Measurements from ENCODE around the gene SOWAHB. TPM values are rescaled to one million over a fixed set of nuclear protein-coding genes. Genes with fewer than 3 reads are reported as not detected.
"Not testable (repeated sequence)": the region's sequence is repeated elsewhere in the genome, so short reads cannot be mapped to it uniquely, and the experiment has no call there.

SOWAHB gene
- polyA plus RNA-seq, 5 donors: 2.6 to 3.7 (median 3.2) TPM

- peak in 1 of 2 donors; percentile 34 for DNase-seq
These were observed 1.1 kb downstream of the SOWAHB start for GRCh38 chr4:76896614-76897535.

DNA sequence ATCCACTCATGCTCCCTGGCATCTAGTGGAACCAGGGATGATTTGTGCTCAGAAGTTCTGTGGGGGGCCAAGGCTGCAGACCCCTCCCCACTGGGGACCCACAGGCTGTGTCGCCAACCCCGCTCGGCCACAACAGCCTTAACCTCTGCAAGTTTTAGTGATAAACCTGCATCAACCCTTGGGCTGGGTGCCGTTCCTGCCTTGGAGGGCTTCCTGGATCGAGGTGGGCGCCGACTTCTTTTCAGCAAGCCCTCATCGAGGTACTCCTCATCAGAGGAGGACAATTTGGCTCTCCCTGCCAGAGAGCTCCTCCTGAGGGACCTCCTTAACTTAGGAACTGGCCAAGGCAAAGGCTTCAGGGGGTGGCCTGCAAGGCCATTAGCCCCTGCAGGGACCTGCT is 1.9 kb downstream of the SOWAHB start:
- no peak for DNase-seq

DNA sequence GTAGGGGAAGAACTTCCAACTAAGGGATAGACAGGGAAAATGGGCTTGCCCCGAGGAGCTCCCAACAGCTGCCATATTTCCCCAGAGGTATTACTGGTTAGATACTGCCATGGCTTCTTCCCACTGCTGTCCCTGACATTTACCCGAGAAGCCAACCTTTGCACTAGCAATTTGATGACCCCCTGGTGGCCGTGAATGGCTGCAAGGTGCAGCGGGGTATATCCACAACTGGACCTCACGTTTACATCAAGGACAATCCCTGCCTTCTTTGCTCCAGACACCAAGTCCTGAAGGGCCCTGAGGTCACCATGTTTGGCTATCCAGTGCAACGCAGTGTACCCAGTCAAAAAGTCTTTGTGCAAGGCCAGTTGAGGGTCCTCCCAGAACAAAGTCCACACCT is 2.3 kb downstream of the SOWAHB start:
- DNase-seq: no peak

GRCh38 chr4:76894537-76895255 is 3.2 kb downstream of the SOWAHB start:
- no peak for DNase-seq

- DNase-seq: no peak
These were observed 5.3 kb downstream of the SOWAHB start for GRCh38 chr4:76892601-76893000.

DNA sequence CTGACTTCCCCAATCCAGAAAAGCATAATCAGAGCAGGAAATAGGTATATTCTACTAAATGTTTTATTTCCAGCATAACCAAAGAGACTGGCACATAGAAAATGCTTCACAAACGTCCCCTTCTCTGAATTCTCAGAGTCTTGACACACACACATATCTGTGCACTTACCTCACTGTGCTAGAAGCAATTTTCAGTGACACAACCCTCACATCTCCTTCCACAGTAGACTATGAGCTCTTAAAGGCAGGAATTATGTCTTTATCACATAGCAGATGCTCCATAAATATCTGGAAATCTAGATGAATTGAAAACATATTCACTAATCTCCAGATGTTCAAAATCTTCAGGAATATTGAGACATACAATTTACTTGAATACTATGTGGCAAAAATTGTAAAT is 5.9 kb downstream of the SOWAHB start:
- DNase-seq: no peak

GRCh38 chr4:76886848-76887441 is 11.0 kb downstream of the SOWAHB start:
- no peak for DNase-seq

- no peak for DNase-seq
These were observed 11.7 kb downstream of the SOWAHB start for GRCh38 chr4:76886214-76886613.

- DNase-seq: no peak
These were observed 14.8 kb downstream of the SOWAHB start for GRCh38 chr4:76883147-76883546.

GRCh38 chr4:76882630-76883029 is 15.3 kb downstream of the SOWAHB start:
- no peak for DNase-seq

DNA sequence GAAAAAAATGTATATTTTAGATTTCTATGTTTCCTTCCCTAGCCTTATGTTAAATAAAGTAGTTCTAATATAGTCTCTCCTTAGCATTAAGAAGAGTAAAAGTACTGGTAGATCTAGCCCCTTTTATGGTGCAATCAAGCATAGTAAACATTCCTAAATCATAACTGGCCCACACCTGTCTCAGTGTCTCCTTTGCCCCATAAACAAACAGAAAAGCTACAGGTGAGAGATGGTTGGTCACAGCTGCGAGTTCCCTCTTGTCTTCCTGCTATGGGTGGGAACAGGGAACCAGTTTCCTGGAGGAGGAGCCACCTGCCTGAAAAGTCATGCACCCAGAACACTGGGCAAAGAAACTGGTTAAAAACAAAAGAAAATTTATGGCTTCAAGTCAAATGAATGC is 16.6 kb downstream of the SOWAHB start:
- DNase-seq: no peak

GRCh38 chr4:76879731-76880364 is 18.1 kb downstream of the SOWAHB start:
- peak; percentile 41 to 53 for DNase-seq

DNA sequence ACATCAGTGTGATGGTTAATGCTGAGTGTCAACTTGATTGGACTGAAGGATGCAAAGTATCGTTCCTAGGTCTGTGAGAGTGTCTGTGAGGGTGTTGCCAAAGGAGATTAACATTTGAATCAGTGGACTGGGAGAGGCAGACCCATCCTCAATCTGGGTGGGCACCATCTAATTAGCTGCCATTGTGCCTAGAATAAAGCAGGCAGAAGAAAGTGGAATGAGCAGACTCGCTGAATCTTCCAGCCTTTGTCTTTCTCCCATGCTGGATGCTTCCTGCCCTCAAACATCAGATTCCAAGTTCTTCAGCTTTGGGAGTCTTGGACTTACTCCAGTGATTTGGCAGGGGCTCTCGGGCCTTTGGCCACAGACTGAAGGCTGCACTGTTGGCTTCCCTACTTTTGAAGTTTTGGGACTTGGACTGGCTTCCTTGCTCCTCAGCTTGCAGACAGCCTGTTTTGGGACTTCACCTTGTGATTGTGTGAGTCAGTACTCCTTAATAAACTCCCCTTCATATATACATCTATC is 19.2 kb downstream of the SOWAHB start:
- DNase-seq: not testable (repeated sequence)

GRCh38 chr4:76874176-76874575 is 23.8 kb downstream of the SOWAHB start:
- no peak for DNase-seq

GRCh38 chr4:76873495-76873894 is 24.4 kb downstream of the SOWAHB start:
- DNase-seq: no peak

DNA sequence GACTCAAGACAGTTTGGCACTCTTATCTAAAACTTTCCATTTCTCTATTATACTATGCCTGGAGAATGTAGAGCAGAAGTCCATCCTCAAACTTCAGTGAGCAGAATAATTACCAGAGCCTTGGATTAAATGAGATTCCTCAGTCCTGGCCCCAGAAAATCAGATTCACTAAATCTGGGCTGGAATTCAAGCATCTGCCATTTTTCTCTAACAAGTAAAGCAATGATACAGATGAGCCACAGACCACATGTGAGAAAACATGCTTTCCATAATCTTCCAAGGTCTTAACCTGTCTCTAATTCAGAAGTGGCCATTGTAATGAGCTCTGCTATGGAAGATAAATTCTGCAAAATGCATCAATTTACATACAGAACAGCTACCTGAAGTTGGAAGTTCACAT is 25.4 kb downstream of the SOWAHB start:
- no peak for DNase-seq

GRCh38 chr4:76868780-76869179 is 29.2 kb downstream of the SOWAHB start:
- not testable (repeated sequence) for DNase-seq

GRCh38 chr4:76867880-76868655 is 29.9 kb downstream of the SOWAHB start:
- DNase-seq: no peak

- DNase-seq: no peak
These were observed 30.6 kb downstream of the SOWAHB start for GRCh38 chr4:76867377-76867776.

GRCh38 chr4:76866641-76867040 is 31.3 kb downstream of the SOWAHB start:
- DNase-seq: no peak

- no peak for DNase-seq
These were observed 39.6 kb downstream of the SOWAHB start for GRCh38 chr4:76858319-76858718.
